HCT116 (cell line): Measurements from ENCODE around the gene CHD2. TPM values are rescaled to one million over a fixed set of nuclear protein-coding genes. Genes with fewer than 3 reads are reported as not detected.

Source experiments
- ATAC-seq: fragments of 200-7000 bp; cut with Tn5 transposase; 2 replicates; pipeline ENCODE4 v1.9.1; 2020; ENCODE audit warnings: mild to moderate bottlenecking, moderate library complexity
- BruUV-seq: library from RNA; stranded (reverse); fragments of 400-500 nt; replicated peaks from 2 replicates; lab custom pipeline; 2021; lab: Mats Ljungman, UMichigan
- CTCF ChIA-PET: fragments of 300-600 bp; sonication (Branson Sonifier 250); formaldehyde crosslinking; loops from one replicate; lab custom pipeline; 2021; ENCODE audit warnings: antibody characterized with exemption; lab: Charles Lee
- POLR2A ChIA-PET: fragments of 300-600, 350-600 bp; sonication (Branson Sonifier 250); formaldehyde crosslinking; loops from one replicate; lab custom pipeline; 2021; ENCODE audit warnings: antibody characterized with exemption; lab: Charles Lee
- RAD21 ChIA-PET, 2 experiments: fragments of 300-600 bp; sonication (Branson Sonifier 250); formaldehyde crosslinking; loops; one replicate each; lab custom pipeline; 2023; ENCODE audit warnings: low total read pairs in 2 of 2; ENCODE audit not compliant: uncharacterized antibody in 2 of 2, unreplicated experiment in 2 of 2, low non-redundant PET in 1 of 2; lab: Charles Lee
- DNase-seq: peaks from one replicate; pipeline ENCODE4 v3.0.0-alpha.2; 2010; ENCODE audit warnings: low read depth, low spot score
- H2AFZ ChIP-seq: fragments of 200-600 bp; shearing (Covaris generic), sonication (generic); 2 replicates; pipeline ENCODE4 v1.6.1; 2017; ENCODE audit warnings: low read depth, mixed run types, mixed read lengths, antibody characterized with exemption, low read length; ENCODE audit not compliant: poor library complexity, severe bottlenecking
- H3K27ac ChIP-seq: 2 replicates; pipeline ENCODE4 v1.5.1; 2012; ENCODE audit warnings: low read depth, low read length
- H3K27me3 ChIP-seq: fragments of 200-600 bp; sonication (generic); 2 replicates; pipeline ENCODE4 v1.6.1; 2016; ENCODE audit warnings: mixed run types, low read length, mixed read lengths; ENCODE audit not compliant: insufficient read depth
- H3K36me3 ChIP-seq, 2 experiments: fragments of 200-500 bp in 1 of 2; fragments of 200-600 bp in 1 of 2; sonication (Bioruptor generic) in 1 of 2; sonication (generic) in 1 of 2; 2 replicates each; pipeline versions ENCODE4 v1.5.1 to v1.6.1; 2014 to 2016; ENCODE audit warnings: low read length in 2 of 2, inconsistent platforms in 1 of 2, mixed read lengths in 1 of 2, mixed run types in 1 of 2; ENCODE audit not compliant: insufficient read depth in 2 of 2, control insufficient read depth in 1 of 2
- H3K4me1 ChIP-seq, 2 experiments: fragments of 200-600 bp in 1 of 2; sonication (generic) in 1 of 2; 2 replicates each; pipeline versions ENCODE4 v1.5.1 to v1.6.1; 2012 to 2017; ENCODE audit warnings: low read length in 2 of 2, inconsistent platforms in 1 of 2, mild to moderate bottlenecking in 1 of 2, mixed read lengths in 1 of 2, mixed run types in 1 of 2, moderate library complexity in 1 of 2; ENCODE audit not compliant: insufficient read depth in 2 of 2, control insufficient read depth in 1 of 2
- H3K4me2 ChIP-seq: fragments of 200-600 bp; sonication (generic); 2 replicates; pipeline ENCODE4 v1.6.1; 2017; ENCODE audit warnings: mixed run types, low read length, mixed read lengths
- H3K4me3 ChIP-seq, 2 experiments: fragments of 200-600 bp in 1 of 2; sonication (generic) in 1 of 2; replicated peaks in 1 of 2; 2 replicates each; pipeline ENCODE4 v1.5.1; 2011 to 2016; ENCODE audit warnings: low read length in 2 of 2, control low read depth in 1 of 2, low read depth in 1 of 2, mild to moderate bottlenecking in 1 of 2, mixed read lengths in 1 of 2, mixed run types in 1 of 2
- H3K79me2 ChIP-seq: fragments of 200-600 bp; sonication (generic); 2 replicates; pipeline ENCODE4 v1.6.1; 2017; ENCODE audit warnings: mild to moderate bottlenecking, mixed run types, low read length, moderate library complexity, mixed read lengths; ENCODE audit not compliant: insufficient read depth
- H3K9ac ChIP-seq: fragments of 200-600 bp; sonication (generic); 2 replicates; pipeline ENCODE4 v1.6.1; 2016; ENCODE audit warnings: low read length, mixed read lengths
- H3K9me2 ChIP-seq: fragments of 200-600 bp; sonication (generic), shearing (Covaris generic); 2 replicates; pipeline ENCODE4 v1.6.1; 2017; ENCODE audit warnings: mixed run types, mild to moderate bottlenecking, moderate library complexity; ENCODE audit not compliant: insufficient read depth
- H3K9me3 ChIP-seq, 2 experiments: fragments of 200-500 bp in 1 of 2; fragments of 200-600 bp in 1 of 2; sonication (Bioruptor generic) in 1 of 2; sonication (generic) in 1 of 2; 2 replicates each; pipeline ENCODE4 v1.6.1; 2014 to 2017; ENCODE audit warnings: low read length in 2 of 2, mixed read lengths in 2 of 2, inconsistent platforms in 1 of 2, low read depth in 1 of 2, mild to moderate bottlenecking in 1 of 2, mixed run types in 1 of 2, moderate library complexity in 1 of 2; ENCODE audit not compliant: control insufficient read depth in 1 of 2, insufficient read depth in 1 of 2
- H4K20me1 ChIP-seq: fragments of 200-600 bp; sonication (generic), shearing (Covaris generic); 2 replicates; pipeline ENCODE4 v1.6.1; 2017; ENCODE audit warnings: mixed run types, mild to moderate bottlenecking, moderate library complexity; ENCODE audit not compliant: insufficient read depth
- CBX3 ChIP-seq: IDR thresholded peaks from 2 replicates; pipeline ENCODE4 v1.6.1; 2012; ENCODE audit warnings: low read depth
- CEBPB ChIP-seq: IDR thresholded peaks from 2 replicates; pipeline ENCODE4 v1.6.1; 2012; ENCODE audit warnings: low read depth
- ELF1 ChIP-seq: IDR thresholded peaks from 2 replicates; pipeline ENCODE4 v1.6.1; 2012; ENCODE audit warnings: low read depth, borderline replicate concordance
- EZH2phosphoT487 ChIP-seq: fragments of 200-600 bp; IDR thresholded peaks from 2 replicates; pipeline ENCODE4 v1.6.1; 2018; ENCODE audit warnings: antibody characterized with exemption, borderline replicate concordance
- FOSL1 ChIP-seq: IDR thresholded peaks from 2 replicates; pipeline ENCODE4 v1.6.1; 2012; ENCODE audit warnings: low read depth
- JUND ChIP-seq: IDR thresholded peaks from 2 replicates; pipeline ENCODE4 v1.6.1; 2012
- POLR2A ChIP-seq: IDR thresholded peaks from 2 replicates; pipeline ENCODE4 v1.7.0; 2011; ENCODE audit warnings: borderline replicate concordance; ENCODE audit not compliant: insufficient read depth, insufficient read length; ENCODE audit errors: extremely low read depth
- RAD21 ChIP-seq: IDR thresholded peaks from 2 replicates; pipeline ENCODE4 v1.6.1; 2012; ENCODE audit warnings: low read depth, mild to moderate bottlenecking
- SRF ChIP-seq: IDR thresholded peaks from 2 replicates; pipeline ENCODE4 v1.6.1; 2012; ENCODE audit warnings: low read depth
- TCF7L2 ChIP-seq: IDR thresholded peaks from 2 replicates; pipeline ENCODE4 v1.7.0; 2011; ENCODE audit warnings: borderline replicate concordance, inconsistent platforms; ENCODE audit not compliant: insufficient read depth, insufficient read length; ENCODE audit errors: extremely low read depth
- YY1 ChIP-seq: IDR thresholded peaks from 2 replicates; pipeline ENCODE4 v1.6.1; 2011; ENCODE audit warnings: low read length, low read depth, moderate library complexity, mild to moderate bottlenecking; ENCODE audit not compliant: insufficient replicate concordance; ENCODE audit errors: extremely low read depth
- ZBTB33 ChIP-seq: IDR thresholded peaks from 2 replicates; pipeline ENCODE4 v1.6.1; 2011; ENCODE audit warnings: mild to moderate bottlenecking, low read length, moderate library complexity; ENCODE audit not compliant: insufficient replicate concordance; ENCODE audit errors: extremely low read depth
- ZFX ChIP-seq: fragments of 450-650 bp; IDR thresholded peaks from 2 replicates; pipeline ENCODE4 v1.6.1; 2017
- intact Hi-C: fragments of 100-400 bp; cut with micrococcal nuclease; formaldehyde crosslinking; loops from 2 replicates; pipeline ENCODE4 v1.10.0; 2022
- total RNA-seq: library from RNA; stranded (reverse); gene quantifications from one replicate; pipeline ENCODE4 v1.2.1, GENCODE V29; 2021; ENCODE audit not compliant: unreplicated experiment

Gene CHD2
- total RNA-seq, 1 experiment from 2014 or later: 116 TPM

GRCh38 chr15:92936693-92937092, 36.6 kb downstream of the CHD2 start:
- intact Hi-C loops: no loop called here
- ChIA-PET RAD21 (interaction anchor here in 1 of 2 experiments (0.8 kb wide), 1 partner anchor 135 kb away, joined by 7 read pairs; no protein-coding TSS in a partner anchor), CTCF (no interaction called here)
- no peak for ATAC-seq
- Histone ChIP-seq H3K27ac (no peak overlapping the region), H3K36me3 (peaks cover 60 to 64% of the 10 kb centered on the region in 2 experiments), H3K79me2 (peaks cover 86% of the 10 kb centered on the region), H3K9me3 (no peaks in the 10 kb centered on the region), H3K9ac (no peak overlapping the region)
- no peak for DNase-seq
- TF ChIP-seq RAD21 (no peak), CBX3 (no peak), TCF7L2 (no peak), EZH2phosphoT487 (no peak), ELF1 (no peak), ZFX (no peak), CEBPB (no peak), SRF (no peak)
- TF ChIP-seq, all 23 proteins: peak for 0
- Histone ChIP-seq H3K27me3 (no peaks in the 10 kb centered on the region), H4K20me1 (0 out of 2 replicates have a peak, but pooled peaks cover under 1% of the 10 kb centered on the region), H2AFZ (no peak overlapping the region), H3K4me3 (no peak overlapping the region), H3K4me1 (no peaks in the 10 kb centered on the region), H3K9me2 (no peaks in the 10 kb centered on the region), H3K4me2 (no peak overlapping the region)
- BruUV-seq: no TSS peak
- POLR2A ChIA-PET: no interaction called here

- H3K36me3 ChIP-seq: peaks cover 72 to 76% of the 10 kb centered on the region in 2 experiments
- TF ChIP-seq JUND (no peak), YY1 (no peak), EZH2phosphoT487 (no peak), ZBTB33 (no peak), POLR2A (no peak), FOSL1 (no peak), CEBPB (no peak)
- TF ChIP-seq, all 23 proteins: peak for 0
- Histone ChIP-seq H3K9ac (no peak overlapping the region), H3K79me2 (peaks cover 91% of the 10 kb centered on the region), H2AFZ (no peak overlapping the region), H3K27ac (no peak overlapping the region), H4K20me1 (0 out of 2 replicates have a peak, but pooled peaks cover 8% of the 10 kb centered on the region), H3K4me2 (no peak overlapping the region), H3K4me1 (no peaks in the 10 kb centered on the region), H3K4me3 (no peak overlapping the region), H3K9me3 (no peaks in the 10 kb centered on the region), H3K27me3 (no peaks in the 10 kb centered on the region), H3K9me2 (no peaks in the 10 kb centered on the region)
- intact Hi-C loops: no loop called here
- no TSS peak for BruUV-seq
- ChIA-PET RAD21 (no interaction called here), POLR2A (no interaction called here), CTCF (no interaction called here)
- no peak for ATAC-seq
- no peak for DNase-seq
Observed at GRCh38 chr15:92937901-92938300, 37.8 kb downstream of the CHD2 start.
